SHP77 treated with DMSO at 0.1 percent for 48 hours (cell line): Measurements from ENCODE around the gene DTNBP1.

Experiments used
- DNase-seq: peaks from one replicate; lab custom pipeline; 2025; lab: John Stamatoyannopoulos, UW

The DTNBP1 gene

DNA sequence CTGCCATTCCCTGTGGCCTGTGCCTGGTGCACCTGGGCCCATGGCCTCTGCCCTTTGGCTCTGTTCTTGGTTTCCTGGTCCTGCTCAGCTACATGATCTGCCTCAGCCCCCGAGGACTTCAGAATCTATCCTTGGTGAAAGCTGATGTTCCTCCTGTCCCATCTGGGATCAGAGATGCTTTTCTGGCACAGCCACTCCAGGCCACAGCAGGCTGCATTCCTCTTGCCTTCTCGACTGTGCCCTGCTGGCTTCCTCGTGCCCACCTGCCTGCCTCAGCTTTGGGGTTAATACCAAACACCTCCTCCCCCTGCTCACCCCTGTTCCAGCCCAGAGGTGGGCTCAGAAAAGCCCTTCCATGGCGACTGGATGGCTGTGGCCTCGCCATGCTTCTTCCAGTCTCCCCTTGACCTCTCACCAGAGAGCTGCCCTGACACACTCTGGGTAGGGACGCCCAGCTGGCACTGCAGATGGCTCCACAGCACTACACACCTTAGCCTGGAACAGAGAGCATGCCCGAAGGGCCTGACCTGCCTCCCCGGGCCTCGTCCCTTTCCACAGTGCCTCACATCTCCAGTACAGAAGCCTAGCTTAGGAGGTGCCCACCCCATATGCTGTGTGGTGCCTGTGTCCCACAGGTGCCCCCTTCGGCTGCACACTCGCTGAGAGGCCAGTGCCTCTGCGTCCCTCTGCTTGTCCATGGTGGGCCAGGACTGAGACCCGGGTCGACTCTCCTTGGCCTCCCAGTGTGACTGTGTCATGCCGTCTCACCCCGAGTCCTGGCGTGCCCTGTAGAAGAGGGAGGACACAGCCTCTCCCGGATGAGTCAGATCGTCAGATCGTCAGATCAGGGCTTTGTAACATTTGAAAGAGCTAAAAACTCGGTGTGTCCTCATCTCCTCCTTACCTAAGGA is 148.8 kb downstream of the DTNBP1 start:
- no peak for DNase-seq

- DNase-seq, result no peak
Measured at GRCh38 chr6:15513131-15513771, 149.6 kb downstream of the DTNBP1 start.

GRCh38 chr6:15512721-15513120 is 150.1 kb downstream of the DTNBP1 start:
- DNase-seq, result no peak

DNA sequence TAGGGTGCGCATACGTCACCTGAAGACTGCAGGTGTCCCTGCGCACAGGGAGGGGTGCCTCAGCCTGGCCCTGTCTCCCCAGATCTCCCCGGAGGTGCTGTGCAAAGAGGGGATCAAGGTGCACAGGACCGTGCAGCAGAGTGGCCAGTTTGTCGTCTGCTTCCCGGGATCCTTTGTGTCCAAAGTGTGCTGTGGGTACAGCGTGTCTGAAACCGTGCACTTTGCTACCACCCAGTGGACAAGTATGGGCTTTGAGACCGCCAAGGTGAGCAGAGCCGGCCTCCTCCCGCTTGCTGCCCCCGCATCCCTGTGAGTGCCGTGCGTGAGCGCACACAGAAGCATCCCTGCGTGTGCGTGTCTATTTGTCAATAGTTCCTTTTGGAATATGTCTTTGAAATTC is 150.7 kb downstream of the DTNBP1 start:
- DNase-seq, result no peak

GRCh38 chr6:15511248-15512125 is 151.3 kb downstream of the DTNBP1 start:
- no peak for DNase-seq

DNA sequence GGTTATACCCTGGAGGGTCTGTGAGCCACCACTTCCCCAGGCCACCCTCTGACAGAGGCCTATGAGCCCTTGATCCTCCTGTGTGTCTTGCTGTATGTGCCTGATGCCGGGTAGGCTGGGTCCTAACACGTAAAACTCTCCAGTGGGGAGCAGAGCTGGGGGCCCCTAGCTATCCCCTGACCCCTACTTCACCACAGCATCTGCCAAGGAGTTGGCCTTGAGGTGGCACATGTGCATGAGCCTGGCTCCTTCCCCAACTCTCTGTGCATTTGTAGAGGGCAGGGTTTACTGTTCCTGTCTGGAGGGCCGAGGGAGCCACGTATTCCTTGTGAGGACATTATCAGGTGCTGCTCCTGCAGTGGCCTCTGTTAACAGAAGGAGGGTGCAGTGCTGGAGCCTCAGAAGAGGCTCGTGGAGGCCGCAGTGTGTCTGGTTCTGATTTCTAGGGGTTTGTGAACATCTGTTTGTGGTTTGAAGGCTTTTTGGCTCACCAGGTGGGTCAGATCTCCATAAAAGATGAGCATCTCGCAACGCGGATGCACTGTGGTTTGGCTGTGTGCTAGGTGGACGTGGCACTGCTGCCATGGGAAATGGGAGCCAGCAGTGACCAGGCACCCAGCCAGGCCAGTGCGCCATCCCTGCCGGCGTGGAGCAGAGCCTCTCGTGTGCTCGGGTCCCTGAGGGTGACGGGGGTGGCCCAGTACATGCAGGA is 152.1 kb downstream of the DTNBP1 start:
- no peak for DNase-seq

DNA sequence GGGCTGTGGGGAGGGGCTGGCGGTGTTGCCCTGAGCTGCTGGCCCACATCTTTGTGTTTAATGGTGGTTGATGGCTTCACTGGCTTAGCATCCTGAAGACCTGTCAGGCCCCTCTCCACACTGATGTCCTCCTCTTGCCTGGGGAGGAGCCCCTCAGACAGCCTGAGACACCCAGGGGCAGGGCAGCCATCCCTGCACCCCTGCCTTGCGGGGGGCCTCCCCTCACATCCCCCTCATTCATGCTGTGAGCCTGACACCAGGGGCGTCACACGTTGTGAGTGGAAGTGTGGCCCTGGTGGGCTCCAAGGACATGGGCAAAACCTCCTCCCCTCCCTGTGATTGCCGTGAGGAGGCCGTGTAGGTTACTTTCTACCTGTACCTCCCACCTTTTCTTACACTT is 152.7 kb downstream of the DTNBP1 start:
- no peak for DNase-seq

DNA sequence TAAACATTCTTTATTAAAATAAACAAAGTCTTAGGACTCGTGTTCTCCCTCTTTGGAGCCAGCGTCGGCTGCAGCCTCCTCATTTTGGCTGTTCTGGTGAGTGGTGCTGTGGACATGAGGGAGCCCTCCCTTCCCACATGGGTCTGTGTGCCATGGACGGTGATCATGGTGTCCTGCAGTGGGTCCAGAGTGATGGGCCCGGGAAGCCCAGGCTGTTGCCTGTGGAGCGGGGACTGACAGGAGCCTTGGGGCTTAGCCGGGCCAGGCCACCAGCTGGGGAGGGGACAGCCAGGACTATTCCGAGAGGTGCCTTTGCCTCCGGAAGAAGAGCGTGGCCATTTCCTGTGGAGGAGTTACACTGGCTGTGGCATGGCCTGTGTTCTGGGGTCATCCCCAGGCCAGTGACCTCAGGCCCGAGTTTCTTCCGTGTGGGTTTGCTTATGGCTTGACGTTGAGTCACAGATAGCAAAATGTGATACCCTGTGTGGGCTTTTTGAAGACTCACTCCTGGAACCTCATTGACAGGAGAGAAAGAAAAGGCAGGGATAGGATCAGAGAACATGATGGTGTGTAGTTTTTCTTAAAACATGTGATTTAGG is 153.4 kb downstream of the DTNBP1 start:
- no peak for DNase-seq

DNA sequence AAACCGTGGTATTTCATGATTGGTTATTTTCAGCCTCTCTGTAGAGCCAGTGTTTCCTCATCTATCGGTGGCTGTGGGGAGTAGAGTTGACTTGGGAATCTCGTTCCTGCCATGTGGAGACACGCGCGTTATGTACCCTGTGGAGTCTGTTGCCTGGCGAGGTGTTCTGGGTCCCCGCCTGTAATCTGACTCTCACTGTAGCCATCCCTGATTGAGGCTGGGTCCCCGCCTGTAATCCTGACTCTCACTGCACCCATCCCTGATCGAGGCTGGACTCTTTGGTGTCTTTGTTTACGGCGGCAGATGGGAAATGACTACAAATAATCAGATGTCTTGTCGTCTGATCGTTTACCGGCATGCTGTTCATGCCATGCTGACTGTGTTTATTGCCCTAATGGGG is 153.9 kb downstream of the DTNBP1 start:
- no peak for DNase-seq

- no peak for DNase-seq
Measured at GRCh38 chr6:15508441-15508871, 154.4 kb downstream of the DTNBP1 start.

- DNase-seq, result no peak
Measured at GRCh38 chr6:15507746-15508145, 155.1 kb downstream of the DTNBP1 start.

DNA sequence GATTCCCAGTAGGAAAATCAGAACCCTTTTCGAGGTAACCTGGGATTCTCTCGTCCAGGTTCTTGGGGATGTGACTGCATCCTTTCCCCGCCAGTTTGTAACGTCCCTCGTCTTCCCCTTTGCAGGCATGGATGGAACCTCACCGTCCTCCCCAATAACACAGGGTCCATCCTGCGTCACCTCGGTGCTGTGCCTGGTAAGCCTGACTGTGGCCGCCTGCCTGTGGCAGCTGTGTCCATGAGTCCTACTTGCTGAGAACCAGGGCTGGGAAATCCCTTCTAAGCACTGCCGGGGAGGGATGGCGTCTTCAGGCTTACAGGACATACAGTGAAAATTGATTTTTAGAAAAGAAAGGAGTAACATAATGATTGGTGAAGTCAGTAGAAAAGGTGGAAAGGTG is 155.6 kb downstream of the DTNBP1 start:
- no peak for DNase-seq

GRCh38 chr6:15506066-15506465 is 156.8 kb downstream of the DTNBP1 start:
- DNase-seq, result no peak

DNA sequence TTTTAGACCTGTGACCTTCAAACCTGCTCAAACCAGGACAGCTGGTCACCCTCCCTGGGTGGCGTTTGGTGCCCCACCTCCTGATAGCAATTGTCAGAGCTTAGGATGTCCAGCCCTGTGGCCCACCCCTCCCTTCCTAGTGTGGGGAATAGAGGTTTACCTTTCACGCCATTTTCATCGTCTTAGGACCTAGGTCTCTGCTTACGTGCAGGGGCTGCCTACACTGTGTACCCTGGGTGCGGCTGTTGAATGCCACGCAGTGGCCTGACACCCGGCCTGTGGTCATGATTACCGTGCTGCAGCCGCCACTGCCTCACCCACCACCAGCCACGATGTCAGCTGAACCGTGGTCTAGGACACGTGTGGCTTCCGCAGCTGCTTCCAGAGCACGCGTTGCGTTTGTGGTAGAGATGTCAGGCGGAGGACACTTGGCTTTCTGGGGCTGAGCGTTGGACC is 157.3 kb downstream of the DTNBP1 start:
- DNase-seq, result no peak

- DNase-seq, result peak; percentile 80
Measured at GRCh38 chr6:15504581-15505350, 158.1 kb downstream of the DTNBP1 start.

DNA sequence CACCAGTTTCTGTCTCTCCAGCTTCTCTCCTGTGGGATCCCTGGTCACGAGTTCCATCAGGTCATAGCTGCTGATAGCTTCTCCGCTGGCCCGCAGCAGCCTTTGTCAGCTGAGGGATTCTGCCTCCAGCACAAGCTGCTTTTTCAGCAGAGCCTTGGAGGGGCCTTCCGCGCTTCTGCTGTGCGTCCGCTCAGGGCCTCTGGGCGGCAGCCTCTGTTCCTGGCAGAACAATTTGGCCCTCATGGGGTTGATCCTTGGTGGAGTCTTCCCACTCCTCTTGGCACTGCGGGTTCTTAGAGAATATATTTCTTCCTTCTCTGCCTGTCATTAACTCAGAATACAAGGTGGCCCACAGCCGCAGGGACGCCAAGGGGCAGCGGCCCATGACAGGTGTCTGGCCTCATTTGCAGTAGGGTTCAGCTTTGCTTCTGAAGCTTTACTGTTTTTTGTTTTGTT is 158.8 kb downstream of the DTNBP1 start:
- no peak for DNase-seq

DNA sequence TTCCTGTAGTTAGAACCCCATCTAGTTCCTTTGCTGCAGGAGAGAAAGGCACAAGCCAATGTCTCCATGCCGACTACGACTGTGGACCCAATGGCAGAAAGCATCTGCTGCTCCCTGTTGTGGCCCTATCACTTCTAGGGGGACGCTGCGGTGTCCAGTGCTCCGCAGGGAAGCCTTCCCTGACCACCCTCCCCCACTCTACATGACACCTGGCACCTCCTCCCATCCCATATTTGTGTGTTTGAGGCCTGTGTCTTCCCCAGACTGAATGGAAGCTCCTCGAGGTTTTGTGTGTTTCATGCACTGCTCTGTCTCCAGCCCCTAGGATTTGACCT is 159.5 kb downstream of the DTNBP1 start:
- no peak for DNase-seq

DNA sequence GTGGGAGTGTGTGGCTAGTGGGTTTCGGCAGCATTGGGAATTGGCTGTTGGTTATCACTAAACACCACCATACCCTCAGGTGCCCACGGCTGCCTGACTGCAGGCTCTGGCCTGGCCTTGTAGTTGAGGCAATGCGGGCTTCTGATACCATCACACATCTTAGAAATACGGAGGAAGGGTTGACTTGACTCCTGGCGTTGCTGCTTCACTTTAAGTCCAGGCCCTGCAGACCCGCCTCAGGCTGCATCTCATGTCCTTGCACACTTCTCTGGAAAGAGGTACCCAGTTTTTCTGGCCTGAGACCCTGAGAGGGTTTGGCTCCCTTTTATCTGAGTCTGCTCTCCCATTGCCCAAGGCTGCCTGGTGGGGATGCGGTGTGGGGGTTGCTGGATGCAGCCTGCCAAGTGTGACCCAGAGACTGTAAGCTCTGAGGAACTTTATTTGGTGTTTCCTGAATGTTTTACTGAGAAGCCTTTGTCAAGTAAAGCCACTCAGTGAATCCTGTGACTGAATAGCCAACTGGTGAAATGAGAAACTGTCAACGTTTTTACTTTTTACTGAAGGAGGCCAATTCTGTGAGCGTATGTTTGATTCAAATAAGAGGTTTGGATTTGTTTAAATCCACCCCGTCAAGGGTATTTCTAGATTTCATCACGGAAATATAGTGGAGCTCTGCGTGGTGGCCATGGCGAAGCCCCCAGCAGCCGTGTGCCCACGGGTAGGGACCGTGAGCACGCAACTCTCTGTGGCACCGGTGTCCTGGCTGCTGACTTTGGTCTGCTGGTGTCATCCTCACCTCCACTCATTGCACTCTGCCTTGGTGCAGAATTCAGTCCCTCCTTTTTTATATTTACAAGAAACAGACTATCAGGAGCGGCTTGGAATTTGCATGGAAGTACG is 160.1 kb downstream of the DTNBP1 start:
- DNase-seq, result no peak

- DNase-seq, result no peak
Measured at GRCh38 chr6:15501826-15502445, 160.9 kb downstream of the DTNBP1 start.
